ENCODE results near the gene SEMG2. TPM values are rescaled to one million over a fixed set of nuclear protein-coding genes. Genes with fewer than 3 reads are reported as not detected.

SEMG2 gene
- total RNA-seq, 1 donor from 2014 or later = not detected

DNA sequence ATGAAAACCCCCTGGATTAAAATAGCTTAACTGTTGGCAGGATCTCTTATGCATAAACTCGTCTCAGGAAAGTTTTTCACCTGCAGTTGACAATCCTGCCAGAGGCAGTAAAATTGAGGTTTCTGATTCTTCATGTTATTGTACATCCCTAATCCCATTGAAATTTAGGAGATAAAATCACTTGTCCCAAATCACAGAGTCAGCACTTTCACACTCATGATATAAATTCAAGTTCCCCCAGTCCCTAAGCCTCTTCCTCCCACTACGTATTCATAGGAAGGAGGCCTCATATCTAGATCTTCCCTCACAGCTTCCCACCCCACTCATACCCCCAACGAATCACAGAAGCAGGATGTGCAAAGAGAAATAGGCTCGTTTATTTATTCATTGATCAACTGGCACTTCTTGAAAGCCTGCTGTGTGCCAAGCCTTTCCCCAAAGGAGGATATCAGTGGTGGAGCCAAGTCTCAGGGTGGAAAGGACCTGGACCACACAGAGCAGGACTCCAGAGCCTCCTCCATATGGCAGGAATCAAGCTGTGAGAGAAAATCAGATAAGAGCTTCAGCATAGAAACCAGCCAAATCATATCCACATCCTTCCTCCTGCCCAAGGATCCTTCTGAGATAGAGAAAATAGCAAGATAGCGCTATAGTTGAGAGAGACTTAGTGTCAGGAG, 30.8 kb downstream of the SEMG2 start:
- no peaks in the 10 kb centered on the region for H3K9me3 ChIP-seq
- DNase-seq (ENCODE audit: low spot score in 2 of 2) = no peak
- H3K4me1 ChIP-seq = no peaks in the 10 kb centered on the region
- no peaks in the 10 kb centered on the region for H3K36me3 ChIP-seq
- no peak overlapping the region for H3K4me3 ChIP-seq
- H3K27ac ChIP-seq = no peak overlapping the region
- no peaks in the 10 kb centered on the region for H3K27me3 ChIP-seq
- TF ChIP-seq, protein P1, sequence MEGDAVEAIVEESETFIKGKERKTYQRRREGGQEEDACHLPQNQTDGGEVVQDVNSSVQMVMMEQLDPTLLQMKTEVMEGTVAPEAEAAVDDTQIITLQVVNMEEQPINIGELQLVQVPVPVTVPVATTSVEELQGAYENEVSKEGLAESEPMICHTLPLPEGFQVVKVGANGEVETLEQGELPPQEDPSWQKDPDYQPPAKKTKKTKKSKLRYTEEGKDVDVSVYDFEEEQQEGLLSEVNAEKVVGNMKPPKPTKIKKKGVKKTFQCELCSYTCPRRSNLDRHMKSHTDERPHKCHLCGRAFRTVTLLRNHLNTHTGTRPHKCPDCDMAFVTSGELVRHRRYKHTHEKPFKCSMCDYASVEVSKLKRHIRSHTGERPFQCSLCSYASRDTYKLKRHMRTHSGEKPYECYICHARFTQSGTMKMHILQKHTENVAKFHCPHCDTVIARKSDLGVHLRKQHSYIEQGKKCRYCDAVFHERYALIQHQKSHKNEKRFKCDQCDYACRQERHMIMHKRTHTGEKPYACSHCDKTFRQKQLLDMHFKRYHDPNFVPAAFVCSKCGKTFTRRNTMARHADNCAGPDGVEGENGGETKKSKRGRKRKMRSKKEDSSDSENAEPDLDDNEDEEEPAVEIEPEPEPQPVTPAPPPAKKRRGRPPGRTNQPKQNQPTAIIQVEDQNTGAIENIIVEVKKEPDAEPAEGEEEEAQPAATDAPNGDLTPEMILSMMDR (IDR thresholded peaks at IDR 0.05) = no peak
- intact Hi-C loops (cut with DNase I) = no loop called here

GRCh38 chr20:45253261-45253660, 32.1 kb downstream of the SEMG2 start:
- no peaks in the 10 kb centered on the region for H3K36me3 ChIP-seq
- H3K27ac ChIP-seq = no peak overlapping the region
- H3K9me3 ChIP-seq = no peaks in the 10 kb centered on the region
- H3K4me3 ChIP-seq = no peak overlapping the region
- no peak for DNase-seq (ENCODE audit: low spot score in 2 of 2)
- TF ChIP-seq, protein P1 (IDR thresholded peaks at IDR 0.05) = no peak
- no peaks in the 10 kb centered on the region for H3K4me1 ChIP-seq
- intact Hi-C loops (cut with DNase I) = no loop called here
- no peaks in the 10 kb centered on the region for H3K27me3 ChIP-seq

GRCh38 chr20:45254383-45255262, 33.5 kb downstream of the SEMG2 start, which contains the start of gene SLPI:
Gene SLPI, minus strand, starts transcription at chr20:45254564. Its CDS starts 21 bp downstream, at chr20:45254543.
- Histone ChIP-seq H3K4me3 (no peak within 1 kb of the TSS), H3K27ac (no peak within 1 kb of the TSS)

DNA sequence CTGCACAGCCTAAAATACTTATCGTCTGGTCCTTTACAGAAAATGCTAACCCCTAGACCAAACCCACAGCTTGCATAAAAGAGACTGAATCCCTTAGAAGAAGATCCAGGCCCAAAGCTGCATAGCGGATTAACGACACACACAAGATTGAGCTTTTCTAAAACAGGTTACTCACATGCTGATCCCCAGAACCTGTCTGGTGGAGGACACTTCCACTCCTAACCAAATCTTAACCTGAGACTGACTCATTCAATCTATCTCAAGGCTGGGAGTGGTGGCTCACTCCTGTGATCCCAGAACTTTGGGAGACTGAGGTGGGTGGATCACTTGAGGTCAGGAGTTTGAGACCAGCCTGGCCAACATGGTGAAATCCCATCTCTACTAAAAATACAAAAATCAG, 36.0 kb downstream of the SEMG2 start:
- Histone ChIP-seq H3K4me3 (no peak overlapping the region), H3K27ac (no peak overlapping the region), H3K4me1 (no peaks in the 10 kb centered on the region), H3K9me3 (no peaks in the 10 kb centered on the region), H3K27me3 (no peaks in the 10 kb centered on the region), H3K36me3 (no peaks in the 10 kb centered on the region)
- no peak for DNase-seq (ENCODE audit: low spot score in 2 of 2)
- TF ChIP-seq, protein P1 (IDR thresholded peaks at IDR 0.05) = no peak
- intact Hi-C loops (cut with DNase I) = no loop called here

More at GRCh38 chr20:45254383-45255262, 33.5 kb downstream of the SEMG2 start, which contains the start of gene SLPI:
- DNase-seq (ENCODE audit: low spot score in 2 of 2) = no peak
- TF ChIP-seq, protein P1 (IDR thresholded peaks at IDR 0.05) = no peak
- Histone ChIP-seq H3K27me3 (no peaks in the 10 kb centered on the region), H3K36me3 (no peaks in the 10 kb centered on the region), H3K9me3 (no peaks in the 10 kb centered on the region), H3K4me1 (no peaks in the 10 kb centered on the region)
- intact Hi-C loops (cut with DNase I) = no loop called here

DNA sequence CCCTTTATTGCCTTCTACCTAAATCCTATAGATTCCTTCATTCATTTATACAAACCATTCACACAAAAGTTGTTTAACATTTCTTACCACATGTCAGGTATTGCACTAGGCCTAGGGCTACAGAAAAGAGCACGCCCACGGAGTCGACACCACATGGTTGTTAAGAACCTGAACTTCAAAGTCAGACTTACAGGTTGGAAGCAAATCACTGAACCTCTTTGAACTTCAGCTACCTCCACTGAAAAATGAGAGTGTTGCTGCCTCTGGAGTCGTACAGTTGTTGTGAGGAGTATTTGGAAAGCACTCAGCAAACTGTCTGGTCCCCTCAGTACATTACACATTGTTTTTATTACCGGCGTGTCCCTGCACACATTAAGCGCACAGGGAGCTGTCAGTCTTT, 36.5 kb downstream of the SEMG2 start:
- Histone ChIP-seq H3K27me3 (no peaks in the 10 kb centered on the region), H3K4me1 (no peaks in the 10 kb centered on the region), H3K36me3 (no peaks in the 10 kb centered on the region), H3K4me3 (no peak overlapping the region), H3K27ac (no peak overlapping the region), H3K9me3 (no peaks in the 10 kb centered on the region)
- TF ChIP-seq, protein P1 (IDR thresholded peaks at IDR 0.05) = no peak
- intact Hi-C loops (cut with DNase I) = no loop called here
- no peak for DNase-seq (ENCODE audit: low spot score in 2 of 2)
